HCT116 (cell line): ENCODE results near the gene GABBR2.

ENCODE experiments used
- ATF3 ChIP-seq: IDR thresholded peaks from 2 replicates; pipeline ENCODE4 v1.6.1; 2012
- EGR1 ChIP-seq: IDR thresholded peaks from 2 replicates; pipeline ENCODE4 v1.6.1; 2012; ENCODE audit warnings: low read depth
- POLR2A ChIP-seq: IDR thresholded peaks from 2 replicates; pipeline ENCODE4 v1.7.0; 2011; ENCODE audit warnings: borderline replicate concordance; ENCODE audit not compliant: insufficient read depth, insufficient read length; ENCODE audit errors: extremely low read depth
- SIN3A ChIP-seq: IDR thresholded peaks from 2 replicates; pipeline ENCODE4 v1.6.1; 2012; ENCODE audit warnings: low read depth
- TCF7L2 ChIP-seq: IDR thresholded peaks from 2 replicates; pipeline ENCODE4 v1.7.0; 2011; ENCODE audit warnings: borderline replicate concordance, inconsistent platforms; ENCODE audit not compliant: insufficient read depth, insufficient read length; ENCODE audit errors: extremely low read depth
- YY1 ChIP-seq: IDR thresholded peaks from 2 replicates; pipeline ENCODE4 v1.6.1; 2011; ENCODE audit warnings: low read length, low read depth, moderate library complexity, mild to moderate bottlenecking; ENCODE audit not compliant: insufficient replicate concordance; ENCODE audit errors: extremely low read depth
- TF ChIP-seq, protein P1 (sequence below), 3 experiments: fragments of 200-600 bp in 1 of 3; sonication (generic) in 1 of 3; IDR thresholded peaks in 2 of 3; conservative IDR thresholded peaks in 1 of 3; 2 replicates each; pipeline ENCODE4 v1.5.1; 2012 to 2017; ENCODE audit warnings: low read depth in 2 of 3, low read length in 2 of 3, antibody characterized with exemption in 1 of 3, borderline replicate concordance in 1 of 3, control low read depth in 1 of 3, mild to moderate bottlenecking in 1 of 3, mixed read lengths in 1 of 3, mixed run types in 1 of 3, moderate library complexity in 1 of 3; ENCODE audit not compliant: insufficient read depth in 1 of 3

- TF ChIP-seq ATF3 (no peak), YY1 (no peak), POLR2A (no peak), TCF7L2 (no peak), SIN3A (no peak), EGR1 (no peak)
- TF ChIP-seq, protein P1, sequence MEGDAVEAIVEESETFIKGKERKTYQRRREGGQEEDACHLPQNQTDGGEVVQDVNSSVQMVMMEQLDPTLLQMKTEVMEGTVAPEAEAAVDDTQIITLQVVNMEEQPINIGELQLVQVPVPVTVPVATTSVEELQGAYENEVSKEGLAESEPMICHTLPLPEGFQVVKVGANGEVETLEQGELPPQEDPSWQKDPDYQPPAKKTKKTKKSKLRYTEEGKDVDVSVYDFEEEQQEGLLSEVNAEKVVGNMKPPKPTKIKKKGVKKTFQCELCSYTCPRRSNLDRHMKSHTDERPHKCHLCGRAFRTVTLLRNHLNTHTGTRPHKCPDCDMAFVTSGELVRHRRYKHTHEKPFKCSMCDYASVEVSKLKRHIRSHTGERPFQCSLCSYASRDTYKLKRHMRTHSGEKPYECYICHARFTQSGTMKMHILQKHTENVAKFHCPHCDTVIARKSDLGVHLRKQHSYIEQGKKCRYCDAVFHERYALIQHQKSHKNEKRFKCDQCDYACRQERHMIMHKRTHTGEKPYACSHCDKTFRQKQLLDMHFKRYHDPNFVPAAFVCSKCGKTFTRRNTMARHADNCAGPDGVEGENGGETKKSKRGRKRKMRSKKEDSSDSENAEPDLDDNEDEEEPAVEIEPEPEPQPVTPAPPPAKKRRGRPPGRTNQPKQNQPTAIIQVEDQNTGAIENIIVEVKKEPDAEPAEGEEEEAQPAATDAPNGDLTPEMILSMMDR (IDR thresholded peaks at IDR 0.05 in 2 of 3, conservative IDR thresholded peaks at IDR 0.05 in 1 of 3; ENCODE audit: borderline replicate concordance in 1 of 3, insufficient read depth in 1 of 3, low read depth in 2 of 3, low read length in 2 of 3), result no peak
These were observed 266.2 kb downstream of the GABBR2 start for GRCh38 chr9:98442541-98442940.
